ENCODE measurements around the gene ANKRD17.

- TF ChIP-seq RAD21 (IDR thresholded peaks at IDR 0.05; ENCODE audit: low read depth) (no peak), FOXM1 (IDR thresholded peaks at IDR 0.05; ENCODE audit: borderline replicate concordance, low read depth) (no peak), CREB1 (IDR thresholded peaks at IDR 0.05; ENCODE audit: low read depth) (no peak), EP300 (IDR thresholded peaks at IDR 0.05; ENCODE audit: borderline replicate concordance) (no peak)
Measured at GRCh38 chr4:73139245-73139644, 119.4 kb downstream of the ANKRD17 start.

Measured in Ishikawa (cell line).